ENCODE results near the gene SMARCA2. TPM values are rescaled to one million over a fixed set of nuclear protein-coding genes. Genes with fewer than 3 reads are reported as not detected.

The SMARCA2 gene
- total RNA-seq, 1 experiment from 2014 or later: 20.8 TPM

DNA sequence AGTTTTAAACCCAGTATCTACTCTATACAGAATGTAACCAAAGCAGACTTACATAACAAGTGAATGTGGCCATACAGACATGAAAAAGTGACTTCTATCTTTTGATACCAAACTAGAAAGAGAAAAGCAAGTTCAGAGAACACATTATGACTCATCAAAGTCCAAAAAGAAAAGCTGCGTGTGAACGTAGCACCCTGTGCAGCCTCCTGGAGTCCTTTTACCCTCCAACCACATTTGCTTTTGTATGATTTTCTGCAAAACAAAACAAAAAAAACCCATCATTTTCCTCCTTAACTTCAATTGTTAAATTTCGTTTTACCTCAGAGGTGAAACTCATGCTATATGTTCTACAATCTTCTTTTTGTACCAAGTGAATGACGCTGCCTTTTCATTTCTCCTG, 2.8 kb upstream of the SMARCA2 start:
- in situ Hi-C loops (cut with HindIII; ENCODE audit: low pct_unique_long_range_greater_than_20kb, low sequenced_read_pairs): no loop called here
- no peak for DNase-seq (ENCODE audit: low read depth)

DNA sequence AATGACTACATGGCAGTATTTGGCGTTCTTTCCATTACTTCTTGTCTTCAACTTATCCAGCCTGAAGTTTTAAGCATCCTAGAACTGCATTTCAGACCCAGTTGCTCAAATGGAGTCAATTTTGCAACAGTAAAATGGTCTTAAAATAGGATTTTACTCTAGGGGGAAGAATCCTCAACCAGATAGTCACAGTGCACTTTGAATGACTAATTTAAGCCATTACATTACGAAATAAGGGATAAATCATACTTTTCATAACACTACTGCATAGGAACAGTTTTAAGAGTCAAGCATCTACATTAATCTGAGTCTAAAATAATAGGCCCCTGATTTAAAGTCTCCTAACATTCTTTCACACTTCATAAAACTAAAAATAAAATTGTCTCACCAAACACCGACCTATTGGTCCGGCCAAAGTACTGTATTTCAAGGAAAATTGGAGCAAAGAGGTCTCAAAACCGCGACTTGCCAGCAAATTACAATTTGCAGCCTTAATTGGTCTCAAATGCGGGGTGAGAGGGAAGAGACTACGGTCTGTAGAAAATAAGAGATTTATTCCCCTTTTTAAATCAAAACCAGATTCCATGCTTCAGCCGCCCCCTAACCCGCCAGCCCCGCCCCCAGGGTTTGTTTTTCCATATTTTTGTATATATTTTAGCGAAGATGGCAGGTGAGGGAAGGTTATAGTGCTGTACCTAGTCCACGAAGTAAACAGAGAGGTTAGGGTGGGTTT, 1.2 kb upstream of the SMARCA2 start:
- in situ Hi-C loops (cut with HindIII; ENCODE audit: low pct_unique_long_range_greater_than_20kb, low sequenced_read_pairs): no loop called here
- DNase-seq (ENCODE audit: low read depth): no peak

DNA sequence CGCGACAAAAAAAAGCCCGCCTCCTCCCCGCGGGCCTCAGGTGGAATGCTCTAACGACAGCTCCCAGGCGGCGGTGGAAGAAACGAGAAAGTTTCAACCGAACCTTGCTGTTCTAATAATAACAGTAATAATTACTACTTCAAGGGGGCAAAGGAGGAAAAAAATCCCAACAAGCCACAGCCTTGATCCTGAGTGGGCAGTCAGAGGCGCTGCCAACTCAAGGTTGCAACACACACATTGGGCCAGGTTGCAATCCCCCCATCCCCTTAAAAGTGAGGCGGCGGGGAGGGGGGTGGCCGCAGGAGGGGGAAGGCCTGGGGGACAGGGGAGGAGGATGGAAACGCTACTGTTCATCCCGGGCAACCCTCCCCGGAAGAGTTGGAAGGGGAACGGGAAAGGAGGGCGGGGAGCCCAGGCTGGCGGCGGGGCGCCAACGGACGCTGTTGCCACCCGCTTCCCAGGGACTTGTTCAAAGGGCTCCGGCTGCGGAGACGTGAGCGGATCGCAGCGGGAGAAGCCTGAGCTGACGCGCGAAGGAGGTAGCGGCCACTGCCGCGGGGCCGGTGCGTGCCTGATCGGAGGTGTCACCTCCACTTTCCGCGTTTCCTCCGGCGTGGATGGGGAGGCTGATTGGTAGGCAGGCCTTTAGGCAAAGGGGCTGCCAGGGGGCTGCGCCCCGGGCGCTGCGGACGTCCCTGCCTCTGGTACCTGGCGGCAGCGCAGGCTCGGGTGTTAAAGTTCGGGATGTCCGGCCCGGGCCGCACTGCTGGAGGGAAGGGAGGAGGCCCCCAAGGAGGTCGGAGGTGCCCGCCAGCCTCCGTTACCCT, 647 bp downstream of the SMARCA2 start:
- DNase-seq (ENCODE audit: low read depth): peak; percentile 50
- in situ Hi-C loops (cut with HindIII; ENCODE audit: low pct_unique_long_range_greater_than_20kb, low sequenced_read_pairs): no loop called here

DNA sequence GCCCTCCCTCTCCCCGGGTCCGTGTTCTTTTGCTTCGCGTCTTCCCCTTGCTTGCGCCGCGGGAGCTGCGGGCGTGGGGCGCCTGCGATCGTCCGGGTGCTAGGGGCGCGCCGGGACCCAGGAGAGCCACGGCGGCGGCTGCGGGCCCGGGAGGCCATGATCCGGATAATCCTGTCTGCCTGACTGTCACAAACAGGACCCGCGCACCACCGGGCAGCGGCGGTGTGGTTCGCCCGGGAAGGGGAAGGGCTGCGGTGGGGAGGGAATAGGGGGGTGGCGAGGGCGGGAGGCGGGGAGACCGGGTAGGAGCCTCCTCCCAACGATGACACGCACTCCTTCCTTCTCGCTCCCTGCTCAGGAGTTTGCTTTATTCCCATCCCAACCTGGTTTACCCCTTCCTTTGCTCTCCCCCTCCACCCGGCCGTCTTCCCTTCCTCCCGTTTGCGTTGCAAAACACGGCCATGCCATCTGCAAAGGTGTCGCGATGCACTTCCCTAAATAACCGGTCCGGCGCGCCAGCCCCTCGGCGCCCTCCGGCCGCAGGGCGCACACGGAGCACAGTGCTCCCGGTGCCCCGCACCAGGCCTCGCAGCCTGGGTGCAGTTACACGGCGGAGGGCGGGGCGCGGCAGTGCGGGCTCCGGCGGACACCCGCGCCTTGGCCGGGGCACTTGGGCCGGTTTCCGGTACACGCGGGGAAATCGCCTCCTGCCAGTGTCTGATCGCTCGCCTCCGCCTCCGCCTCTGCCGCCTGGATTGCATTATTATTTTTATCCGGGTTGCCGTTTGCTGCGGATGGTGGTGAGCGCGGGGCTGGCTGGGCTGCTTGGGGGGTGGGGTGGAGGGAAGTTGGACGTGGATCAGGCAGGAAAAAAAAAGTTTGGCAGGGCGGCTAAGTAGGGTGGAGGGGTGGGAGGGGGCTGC, 1.5 kb downstream of the SMARCA2 start:
- in situ Hi-C loops (cut with HindIII; ENCODE audit: low pct_unique_long_range_greater_than_20kb, low sequenced_read_pairs): no loop called here
- peak; percentile 69 for DNase-seq (ENCODE audit: low read depth)

DNA sequence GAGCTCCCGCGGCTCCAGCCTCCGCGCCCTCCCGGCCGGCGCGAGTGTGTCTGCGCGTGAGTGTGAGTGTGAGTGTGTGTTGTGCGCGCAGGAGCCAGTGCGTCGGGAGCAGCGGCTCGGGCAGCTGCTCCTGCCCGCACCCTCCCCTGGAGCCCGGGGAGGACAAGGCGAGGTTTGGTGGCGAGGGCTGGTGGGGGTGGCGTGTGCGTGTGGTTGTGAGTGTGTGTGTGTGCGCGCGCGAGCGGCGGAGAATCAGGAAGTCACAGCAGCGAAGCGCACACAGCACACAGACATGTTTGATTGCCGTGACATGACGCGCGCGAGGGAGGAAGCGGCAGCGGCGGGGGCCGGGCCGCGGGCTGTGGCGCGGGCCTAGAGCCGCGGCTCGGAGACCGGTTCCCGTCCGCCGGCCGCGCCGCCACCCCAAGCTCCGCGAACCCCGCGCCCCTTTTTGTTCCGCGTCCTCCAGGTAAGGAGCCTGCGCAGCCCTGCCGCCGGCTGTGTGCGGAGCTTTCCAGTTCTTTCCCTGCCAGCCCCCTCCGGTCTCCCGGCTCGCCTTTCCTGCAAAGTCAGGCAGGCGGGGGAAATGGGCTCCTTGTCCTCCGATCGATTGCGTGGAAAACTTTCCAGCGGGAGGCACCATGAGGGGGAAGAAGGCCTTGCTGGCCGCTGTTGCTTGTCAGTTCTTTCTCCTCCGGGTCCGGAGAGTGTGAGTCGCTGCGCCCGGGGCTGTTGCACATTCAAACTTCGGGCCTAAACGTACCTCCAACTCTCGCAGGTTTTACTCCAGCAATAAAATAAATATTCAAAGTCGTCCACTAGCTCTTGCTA, 2.4 kb downstream of the SMARCA2 start:
- in situ Hi-C loops (cut with HindIII; ENCODE audit: low pct_unique_long_range_greater_than_20kb, low sequenced_read_pairs): no loop called here
- DNase-seq (ENCODE audit: low read depth): peak; percentile 65

DNA sequence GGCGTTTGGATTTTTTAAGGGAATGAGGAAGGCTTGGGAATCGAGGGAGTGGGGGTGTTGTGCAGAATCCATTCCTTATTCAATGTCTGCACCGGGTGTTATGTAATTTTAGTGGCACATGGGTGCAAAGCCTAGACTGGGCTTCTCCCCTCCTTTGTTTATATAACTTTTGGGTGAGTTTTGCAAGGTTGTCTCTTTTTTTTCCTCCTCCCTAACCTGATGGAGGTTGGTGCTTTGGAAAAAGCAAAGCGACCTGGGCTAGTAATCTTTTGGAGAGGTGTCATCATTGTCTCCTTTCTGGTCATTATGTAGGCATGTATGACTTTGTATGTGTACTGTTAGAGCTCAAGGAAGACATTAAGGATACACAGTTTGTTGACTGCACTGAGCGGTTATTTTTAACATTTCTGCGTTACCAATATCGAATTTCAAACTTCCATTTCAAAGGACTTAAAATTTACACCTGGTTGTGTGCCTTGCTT, 3.1 kb downstream of the SMARCA2 start:
- DNase-seq (ENCODE audit: low read depth): peak; percentile 8
- in situ Hi-C loops (cut with HindIII; ENCODE audit: low pct_unique_long_range_greater_than_20kb, low sequenced_read_pairs): no loop called here

DNA sequence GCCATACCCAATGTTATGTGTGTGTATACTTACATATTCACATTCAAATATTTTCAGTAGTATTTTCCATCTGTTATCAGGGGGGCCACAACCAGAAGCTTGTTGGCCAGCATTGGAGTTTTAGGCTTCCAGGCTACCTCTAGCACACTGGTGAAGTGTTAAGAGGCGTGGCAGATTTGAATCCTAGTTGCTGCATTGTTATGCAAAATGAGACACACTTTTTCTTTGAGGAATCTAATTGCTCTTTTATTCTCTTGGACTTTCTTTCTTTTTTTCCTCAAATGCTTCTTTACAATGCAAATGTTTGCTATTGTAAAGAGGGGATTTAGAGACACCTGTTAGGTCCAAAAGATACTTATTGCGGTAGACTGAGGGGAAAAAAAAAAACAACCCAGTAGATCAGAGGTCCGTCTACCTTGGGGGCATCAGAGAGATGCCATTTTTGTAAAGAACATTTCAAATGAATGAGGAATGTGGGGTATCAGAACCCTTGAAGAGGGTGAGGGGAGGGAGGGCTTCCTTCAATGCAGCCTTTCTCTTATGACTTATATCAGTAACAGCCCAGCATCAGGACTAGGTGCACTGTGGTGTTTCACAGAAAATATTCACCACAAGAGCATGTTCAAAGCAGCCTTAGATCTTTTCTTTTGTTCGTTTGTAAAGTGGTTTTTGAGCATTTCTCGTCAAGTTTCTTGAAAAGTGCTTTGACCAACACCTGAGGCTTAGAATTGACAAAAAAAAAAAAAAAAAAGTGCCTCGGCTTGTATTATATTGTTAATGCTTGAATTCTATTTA, 3.8 kb downstream of the SMARCA2 start:
- in situ Hi-C loops (cut with HindIII; ENCODE audit: low pct_unique_long_range_greater_than_20kb, low sequenced_read_pairs): no loop called here
- DNase-seq (ENCODE audit: low read depth): no peak

DNA sequence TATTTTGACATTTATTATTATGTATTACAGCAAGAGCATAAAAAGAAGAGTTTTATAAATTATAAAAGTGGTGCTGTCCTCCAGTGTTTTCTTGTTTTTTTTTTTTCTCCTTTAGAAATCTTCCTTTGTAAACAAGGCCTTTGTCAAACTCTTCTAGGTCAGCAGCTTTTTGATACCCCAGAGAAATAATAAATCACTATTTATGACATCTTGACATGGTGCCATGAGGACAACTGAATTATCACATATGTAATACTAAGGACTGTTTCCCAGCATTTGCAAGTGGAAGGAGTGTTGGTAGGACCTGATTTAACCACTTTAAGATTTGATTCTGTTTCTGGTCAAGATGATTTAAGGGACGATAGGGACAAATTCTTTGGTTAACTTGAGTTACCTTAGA, 4.6 kb downstream of the SMARCA2 start:
- DNase-seq (ENCODE audit: low read depth): no peak
- in situ Hi-C loops (cut with HindIII; ENCODE audit: low pct_unique_long_range_greater_than_20kb, low sequenced_read_pairs): no loop called here

DNA sequence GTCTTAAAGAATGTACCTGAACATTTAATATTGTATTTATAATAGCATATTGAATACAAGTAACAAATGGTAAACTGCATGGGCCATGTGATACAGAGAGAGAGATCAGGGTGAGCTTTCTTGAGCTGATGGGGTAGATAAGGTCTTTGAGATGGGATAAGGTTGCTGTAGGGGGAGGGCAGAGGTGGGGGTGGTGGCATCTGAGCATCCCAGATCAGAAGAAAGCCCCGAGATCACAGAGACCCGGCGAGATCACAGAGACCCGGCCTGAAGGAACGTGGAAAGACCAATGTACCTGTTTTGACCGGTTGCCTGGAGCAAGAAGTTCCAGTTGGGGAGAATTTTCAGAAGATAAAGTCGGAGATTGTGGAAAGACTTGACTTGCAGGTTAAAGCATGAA, 6.6 kb downstream of the SMARCA2 start:
- in situ Hi-C loops (cut with HindIII; ENCODE audit: low pct_unique_long_range_greater_than_20kb, low sequenced_read_pairs): no loop called here

DNA sequence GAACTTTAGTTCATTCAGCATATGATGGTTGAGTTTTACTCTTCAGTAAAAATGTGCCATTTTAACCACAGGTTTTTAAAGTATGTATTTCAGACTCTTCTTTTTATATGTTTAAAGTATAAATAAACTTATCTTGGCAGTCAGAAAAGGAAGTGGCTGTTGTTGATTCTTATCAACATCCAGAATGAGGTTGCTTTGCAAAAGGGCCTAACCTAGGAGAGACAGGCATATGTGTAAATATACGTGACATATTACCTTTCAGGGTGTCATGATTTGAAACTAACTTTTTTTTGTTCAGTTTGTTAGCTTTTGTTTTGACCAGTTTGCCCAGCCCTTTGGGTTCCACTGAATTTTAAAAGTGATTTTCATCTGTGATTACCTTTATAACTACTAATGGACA, 7.4 kb downstream of the SMARCA2 start:
- DNase-seq (ENCODE audit: low read depth): no peak
- in situ Hi-C loops (cut with HindIII; ENCODE audit: low pct_unique_long_range_greater_than_20kb, low sequenced_read_pairs): no loop called here

More for the DNA sequence above, 6.6 kb downstream of the SMARCA2 start:
- DNase-seq (ENCODE audit: low read depth): no peak

DNA sequence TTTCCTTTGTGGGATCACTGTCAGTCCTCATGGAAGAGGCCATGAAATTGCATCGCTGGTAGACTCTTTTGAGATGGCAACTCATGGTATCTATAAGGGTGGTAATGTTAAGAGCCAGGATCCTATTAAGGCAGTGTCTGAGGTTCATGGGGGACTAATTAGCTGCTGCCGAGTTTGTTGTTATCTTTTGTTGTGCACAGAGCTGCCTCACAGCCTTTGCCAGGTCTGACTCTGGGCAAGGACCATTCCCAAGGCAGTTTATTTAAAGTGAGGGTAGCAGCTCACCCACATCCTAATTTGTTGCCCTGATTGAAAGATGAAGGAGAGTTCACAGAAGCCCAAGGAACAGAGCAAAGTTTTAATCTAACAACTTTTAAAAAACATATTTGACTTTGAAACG, 7.9 kb downstream of the SMARCA2 start:
- in situ Hi-C loops (cut with HindIII; ENCODE audit: low pct_unique_long_range_greater_than_20kb, low sequenced_read_pairs): no loop called here
- DNase-seq (ENCODE audit: low read depth): no peak

DNA sequence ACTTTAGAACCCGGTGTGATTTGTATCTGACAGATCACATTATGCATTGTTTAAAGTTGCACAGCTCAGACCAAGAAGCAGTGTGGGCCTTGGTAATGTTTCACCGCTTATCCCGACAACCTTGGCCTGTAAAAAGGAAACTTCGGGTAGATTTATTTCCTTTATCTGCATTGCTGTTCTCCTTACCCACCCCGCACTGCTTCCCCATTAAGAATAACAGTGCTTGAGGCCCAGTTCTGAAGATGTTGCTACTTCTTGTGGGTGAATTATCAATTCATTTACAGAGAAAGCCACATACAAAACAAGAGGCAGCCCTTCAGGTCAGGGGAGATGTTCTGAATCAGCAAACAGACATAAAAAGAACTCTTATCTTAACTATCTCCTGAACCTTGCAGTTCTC, 8.4 kb downstream of the SMARCA2 start:
- in situ Hi-C loops (cut with HindIII; ENCODE audit: low pct_unique_long_range_greater_than_20kb, low sequenced_read_pairs): no loop called here
- no peak for DNase-seq (ENCODE audit: low read depth)

DNA sequence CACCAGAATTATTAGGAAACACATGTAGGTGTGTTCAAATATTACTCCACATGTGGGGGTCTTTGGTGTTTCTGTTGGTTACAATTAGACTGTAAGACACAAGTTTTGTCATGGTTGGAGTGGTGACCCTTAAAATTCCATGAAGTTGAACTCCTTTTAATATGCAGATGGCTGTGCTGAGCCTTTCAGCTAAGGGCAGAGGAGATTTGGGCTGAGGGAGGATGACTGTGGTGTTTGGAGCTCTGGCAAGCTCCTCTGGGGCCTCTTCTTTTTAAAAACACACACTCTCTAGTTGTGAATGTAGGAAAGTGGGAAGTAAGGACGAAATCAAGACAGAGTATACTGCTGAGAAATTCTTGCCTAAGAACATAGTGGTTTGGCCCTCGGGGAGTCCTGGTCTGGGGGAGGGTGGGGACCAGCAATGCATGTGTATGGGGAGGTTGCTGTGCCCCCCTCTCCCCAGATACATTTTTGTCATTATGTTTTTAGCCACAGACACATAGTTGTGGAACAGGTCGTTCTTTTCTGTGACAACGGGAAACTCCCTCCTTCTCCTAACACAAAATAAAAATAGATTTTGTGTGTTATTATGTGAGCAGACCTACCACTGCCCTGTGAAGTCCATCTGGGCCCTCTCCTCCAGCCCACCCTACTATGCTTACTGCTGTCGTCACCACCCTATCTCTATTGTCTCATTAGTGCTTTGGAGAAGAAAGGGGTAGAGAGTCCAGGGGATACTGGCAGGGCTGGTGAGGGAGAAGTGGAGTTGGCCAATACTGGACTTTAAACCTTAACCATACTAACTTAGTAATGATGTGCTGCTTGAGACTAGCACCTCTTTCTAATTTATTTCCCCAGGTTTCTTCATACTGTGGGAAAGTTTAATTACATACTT, 10.0 kb downstream of the SMARCA2 start:
- DNase-seq (ENCODE audit: low read depth): no peak
- in situ Hi-C loops (cut with HindIII; ENCODE audit: low pct_unique_long_range_greater_than_20kb, low sequenced_read_pairs): no loop called here

DNA sequence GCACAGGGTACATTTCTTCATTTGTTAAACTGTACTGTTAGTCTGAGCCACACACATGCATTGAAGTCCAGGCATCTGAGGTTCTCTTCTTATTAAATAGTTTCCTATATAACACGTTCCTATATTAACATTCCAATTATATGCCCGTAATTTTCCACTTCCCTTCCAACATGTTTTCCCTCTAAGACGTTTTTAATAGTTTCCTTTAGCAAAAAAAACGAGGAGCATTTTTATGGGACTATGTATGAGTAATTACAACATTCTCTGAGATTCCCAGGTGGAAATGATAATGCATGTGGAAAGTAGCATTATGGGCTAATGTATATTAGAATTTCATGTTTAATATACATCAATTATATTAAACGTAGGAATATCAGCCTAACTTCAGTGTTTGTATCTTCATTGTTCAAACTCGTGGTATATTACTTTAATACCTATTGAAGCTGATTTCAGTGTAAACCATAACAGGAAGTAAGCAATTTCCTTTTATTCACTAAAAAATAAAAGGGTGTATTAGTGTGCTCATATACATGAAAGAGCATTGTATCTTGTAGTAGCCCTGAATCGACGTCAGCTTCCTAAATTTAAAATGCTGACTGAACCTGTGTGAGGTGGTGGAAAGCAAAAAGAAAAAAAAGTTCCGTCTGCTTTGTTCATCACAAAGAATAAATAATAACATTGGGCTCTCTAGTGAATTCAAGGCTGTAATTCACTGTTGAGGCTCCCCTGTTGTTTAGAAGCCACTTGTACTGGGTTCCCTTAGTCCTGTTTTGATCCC, 11.3 kb downstream of the SMARCA2 start:
- in situ Hi-C loops (cut with HindIII; ENCODE audit: low pct_unique_long_range_greater_than_20kb, low sequenced_read_pairs): no loop called here
- DNase-seq (ENCODE audit: low read depth): no peak

DNA sequence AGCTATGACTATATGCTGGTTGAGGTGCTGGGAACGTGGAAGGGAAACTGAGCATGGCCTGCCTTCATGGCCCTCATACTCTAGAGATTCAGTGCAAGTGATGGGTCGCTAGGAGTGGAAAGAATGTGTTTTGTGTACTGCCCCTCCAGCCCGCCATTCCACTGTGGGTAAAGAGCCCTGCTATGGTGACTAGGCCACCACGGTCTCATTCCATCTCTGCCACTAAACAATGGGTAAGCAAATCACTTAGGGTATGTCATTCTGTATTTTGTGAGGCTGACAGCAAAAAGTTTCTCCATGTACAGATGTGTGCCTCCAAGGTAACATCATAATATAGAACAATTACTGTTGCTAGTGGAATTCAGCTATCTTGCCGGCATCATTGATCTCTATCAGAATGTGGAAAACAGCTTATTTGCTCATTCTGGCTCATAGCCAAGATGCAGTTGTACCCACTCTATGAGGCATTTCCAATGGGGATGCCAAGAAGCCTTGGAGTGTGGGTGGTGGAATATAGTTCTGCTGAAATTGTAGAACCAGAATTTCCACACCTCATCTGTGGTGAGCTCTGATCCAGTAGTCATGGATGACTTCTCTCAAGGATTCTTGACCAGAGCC, 12.5 kb downstream of the SMARCA2 start:
- in situ Hi-C loops (cut with HindIII; ENCODE audit: low pct_unique_long_range_greater_than_20kb, low sequenced_read_pairs): no loop called here
- no peak for DNase-seq (ENCODE audit: low read depth)

Data from Caki2 (cell line).